NT2/D1 (cell line): Measurements from ENCODE around the gene TMEM158.

Experiments used
- SUZ12 ChIP-seq: IDR thresholded peaks from 2 replicates; pipeline ENCODE4 v1.6.1; 2011; ENCODE audit not compliant: insufficient read length, insufficient read depth; ENCODE audit errors: extremely low read depth
- ZNF274 ChIP-seq: IDR thresholded peaks from 2 replicates; pipeline ENCODE4 v1.6.1; 2011; ENCODE audit warnings: mild to moderate bottlenecking, low read depth, low read length

DNA sequence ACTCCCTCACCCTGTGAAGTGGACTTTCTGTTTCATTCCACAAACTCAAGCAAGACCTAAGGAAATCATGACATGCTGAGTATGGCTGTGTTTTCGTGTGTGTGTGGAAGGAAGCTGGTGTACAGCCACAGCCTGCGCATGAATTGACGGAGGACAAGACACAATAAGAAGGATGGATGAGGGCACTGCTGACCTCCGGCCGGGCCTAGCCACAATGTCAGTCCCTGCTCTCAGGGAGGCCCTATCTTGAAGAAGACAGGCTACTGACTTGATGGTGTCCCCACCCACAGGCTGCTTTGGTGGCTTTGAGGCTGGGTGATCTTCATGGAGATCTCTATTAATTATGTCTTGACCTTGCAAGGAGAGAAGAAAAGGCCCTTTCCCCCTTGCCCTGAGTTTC, 40.6 kb downstream of the TMEM158 start:
- TF ChIP-seq SUZ12 = no peak
- TF ChIP-seq ZNF274 = no peak
